SK-N-SH treated with all-trans-retinoic acid at 6 μM for 48 hours (cell line): ENCODE results near the gene STXBP5.

ENCODE experiments used
- ARNTL ChIP-seq: fragments of 450-650 bp; formaldehyde crosslinking; IDR thresholded peaks from 2 replicates; pipeline ENCODE4 v1.5.0; 2020; ENCODE audit warnings: low read depth, mild to moderate bottlenecking, moderate library complexity, borderline replicate concordance
- ESRRG ChIP-seq: fragments of 250-450 bp; sonication (Bioruptor Pico); IDR thresholded peaks from 2 replicates; pipeline ENCODE4 v1.6.1; 2021; ENCODE audit warnings: mild to moderate bottlenecking
- GLIS3 ChIP-seq: fragments of 250-450 bp; sonication (Bioruptor Pico); IDR thresholded peaks from 2 replicates; pipeline ENCODE4 v1.5.0; 2020; ENCODE audit warnings: mild to moderate bottlenecking, moderate library complexity
- ISL1 ChIP-seq: fragments of 250-450 bp; sonication (Bioruptor Pico); IDR thresholded peaks from 2 replicates; pipeline ENCODE4 v2.1.2; 2022; ENCODE audit warnings: mild to moderate bottlenecking, moderate library complexity
- SNAI2 ChIP-seq: fragments of 250-450 bp; sonication (Bioruptor Pico); IDR thresholded peaks from 2 replicates; pipeline ENCODE4 v1.5.0; 2020; ENCODE audit warnings: mild to moderate bottlenecking, moderate library complexity
- ZFP30 ChIP-seq: fragments of 450-650 bp; formaldehyde crosslinking; IDR thresholded peaks from 2 replicates; pipeline ENCODE4 v1.5.0; 2022; ENCODE audit warnings: mild to moderate bottlenecking, moderate library complexity
- ZNF70 ChIP-seq: fragments of 450-650 bp; formaldehyde crosslinking; IDR thresholded peaks from 2 replicates; pipeline ENCODE4 v1.5.0; 2020; ENCODE audit warnings: mild to moderate bottlenecking, moderate library complexity
- TF ChIP-seq, protein P1 (sequence below): fragments of 250-450 bp; sonication (Bioruptor Pico); IDR thresholded peaks from 2 replicates; pipeline ENCODE4 v1.5.1; 2021; ENCODE audit warnings: mild to moderate bottlenecking, moderate library complexity
- TF ChIP-seq, protein P2 (sequence below): fragments of 250-450 bp; sonication (Bioruptor Pico); IDR thresholded peaks from 2 replicates; pipeline ENCODE4 v1.8.0; 2020; ENCODE audit warnings: mild to moderate bottlenecking, moderate library complexity, borderline replicate concordance
- TF ChIP-seq, protein P3 (sequence below): fragments of 250-450 bp; sonication (Bioruptor Pico); IDR thresholded peaks from 2 replicates; pipeline ENCODE4 v1.5.0; 2020; ENCODE audit warnings: mild to moderate bottlenecking, moderate library complexity
- TF ChIP-seq, protein P4 (sequence below): fragments of 250-450 bp; sonication (Bioruptor Pico); IDR thresholded peaks from 2 replicates; pipeline ENCODE4 v1.8.0; 2021; ENCODE audit warnings: low read depth, mild to moderate bottlenecking, moderate library complexity, borderline replicate concordance

DNA sequence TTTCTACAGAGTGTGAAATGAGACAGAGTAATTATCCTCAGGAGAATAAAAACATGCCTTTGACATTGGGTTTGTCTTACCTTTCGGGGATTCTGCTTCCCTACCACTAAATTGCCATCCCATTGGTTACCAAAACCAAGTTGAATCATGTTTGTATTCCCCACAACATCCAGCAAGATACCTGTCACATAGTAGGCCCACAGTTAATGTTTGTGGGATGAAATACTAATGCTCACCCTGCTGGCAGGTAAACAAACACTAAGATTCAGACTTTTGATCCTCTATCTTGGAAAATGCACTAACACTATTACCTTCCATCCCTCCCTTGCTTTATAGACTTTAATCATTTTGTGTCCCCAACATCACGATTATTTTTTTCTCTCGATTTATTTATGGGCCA is 8.2 kb upstream of the STXBP5 start:
- TF ChIP-seq ESRRG (CRISPR knock-in tag) (no peak), ZFP30 (CRISPR knock-in tag) (no peak), GLIS3 (CRISPR knock-in tag) (no peak), SNAI2 (no peak), ARNTL (no peak), ISL1 (CRISPR knock-in tag) (no peak), ZNF70 (CRISPR knock-in tag) (no peak)
- TF ChIP-seq, protein P1, sequence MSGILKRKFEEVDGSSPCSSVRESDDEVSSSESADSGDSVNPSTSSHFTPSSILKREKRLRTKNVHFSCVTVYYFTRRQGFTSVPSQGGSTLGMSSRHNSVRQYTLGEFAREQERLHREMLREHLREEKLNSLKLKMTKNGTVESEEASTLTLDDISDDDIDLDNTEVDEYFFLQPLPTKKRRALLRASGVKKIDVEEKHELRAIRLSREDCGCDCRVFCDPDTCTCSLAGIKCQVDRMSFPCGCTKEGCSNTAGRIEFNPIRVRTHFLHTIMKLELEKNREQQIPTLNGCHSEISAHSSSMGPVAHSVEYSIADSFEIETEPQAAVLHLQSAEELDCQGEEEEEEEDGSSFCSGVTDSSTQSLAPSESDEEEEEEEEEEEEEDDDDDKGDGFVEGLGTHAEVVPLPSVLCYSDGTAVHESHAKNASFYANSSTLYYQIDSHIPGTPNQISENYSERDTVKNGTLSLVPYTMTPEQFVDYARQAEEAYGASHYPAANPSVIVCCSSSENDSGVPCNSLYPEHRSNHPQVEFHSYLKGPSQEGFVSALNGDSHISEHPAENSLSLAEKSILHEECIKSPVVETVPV (CRISPR knock-in tag): no peak
- TF ChIP-seq, protein P2, sequence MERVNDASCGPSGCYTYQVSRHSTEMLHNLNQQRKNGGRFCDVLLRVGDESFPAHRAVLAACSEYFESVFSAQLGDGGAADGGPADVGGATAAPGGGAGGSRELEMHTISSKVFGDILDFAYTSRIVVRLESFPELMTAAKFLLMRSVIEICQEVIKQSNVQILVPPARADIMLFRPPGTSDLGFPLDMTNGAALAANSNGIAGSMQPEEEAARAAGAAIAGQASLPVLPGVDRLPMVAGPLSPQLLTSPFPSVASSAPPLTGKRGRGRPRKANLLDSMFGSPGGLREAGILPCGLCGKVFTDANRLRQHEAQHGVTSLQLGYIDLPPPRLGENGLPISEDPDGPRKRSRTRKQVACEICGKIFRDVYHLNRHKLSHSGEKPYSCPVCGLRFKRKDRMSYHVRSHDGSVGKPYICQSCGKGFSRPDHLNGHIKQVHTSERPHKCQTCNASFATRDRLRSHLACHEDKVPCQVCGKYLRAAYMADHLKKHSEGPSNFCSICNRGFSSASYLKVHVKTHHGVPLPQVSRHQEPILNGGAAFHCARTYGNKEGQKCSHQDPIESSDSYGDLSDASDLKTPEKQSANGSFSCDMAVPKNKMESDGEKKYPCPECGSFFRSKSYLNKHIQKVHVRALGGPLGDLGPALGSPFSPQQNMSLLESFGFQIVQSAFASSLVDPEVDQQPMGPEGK: no peak
- TF ChIP-seq, protein P3, sequence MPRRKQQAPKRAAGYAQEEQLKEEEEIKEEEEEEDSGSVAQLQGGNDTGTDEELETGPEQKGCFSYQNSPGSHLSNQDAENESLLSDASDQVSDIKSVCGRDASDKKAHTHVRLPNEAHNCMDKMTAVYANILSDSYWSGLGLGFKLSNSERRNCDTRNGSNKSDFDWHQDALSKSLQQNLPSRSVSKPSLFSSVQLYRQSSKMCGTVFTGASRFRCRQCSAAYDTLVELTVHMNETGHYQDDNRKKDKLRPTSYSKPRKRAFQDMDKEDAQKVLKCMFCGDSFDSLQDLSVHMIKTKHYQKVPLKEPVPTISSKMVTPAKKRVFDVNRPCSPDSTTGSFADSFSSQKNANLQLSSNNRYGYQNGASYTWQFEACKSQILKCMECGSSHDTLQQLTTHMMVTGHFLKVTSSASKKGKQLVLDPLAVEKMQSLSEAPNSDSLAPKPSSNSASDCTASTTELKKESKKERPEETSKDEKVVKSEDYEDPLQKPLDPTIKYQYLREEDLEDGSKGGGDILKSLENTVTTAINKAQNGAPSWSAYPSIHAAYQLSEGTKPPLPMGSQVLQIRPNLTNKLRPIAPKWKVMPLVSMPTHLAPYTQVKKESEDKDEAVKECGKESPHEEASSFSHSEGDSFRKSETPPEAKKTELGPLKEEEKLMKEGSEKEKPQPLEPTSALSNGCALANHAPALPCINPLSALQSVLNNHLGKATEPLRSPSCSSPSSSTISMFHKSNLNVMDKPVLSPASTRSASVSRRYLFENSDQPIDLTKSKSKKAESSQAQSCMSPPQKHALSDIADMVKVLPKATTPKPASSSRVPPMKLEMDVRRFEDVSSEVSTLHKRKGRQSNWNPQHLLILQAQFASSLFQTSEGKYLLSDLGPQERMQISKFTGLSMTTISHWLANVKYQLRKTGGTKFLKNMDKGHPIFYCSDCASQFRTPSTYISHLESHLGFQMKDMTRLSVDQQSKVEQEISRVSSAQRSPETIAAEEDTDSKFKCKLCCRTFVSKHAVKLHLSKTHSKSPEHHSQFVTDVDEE (CRISPR knock-in tag): no peak
- TF ChIP-seq, protein P4, sequence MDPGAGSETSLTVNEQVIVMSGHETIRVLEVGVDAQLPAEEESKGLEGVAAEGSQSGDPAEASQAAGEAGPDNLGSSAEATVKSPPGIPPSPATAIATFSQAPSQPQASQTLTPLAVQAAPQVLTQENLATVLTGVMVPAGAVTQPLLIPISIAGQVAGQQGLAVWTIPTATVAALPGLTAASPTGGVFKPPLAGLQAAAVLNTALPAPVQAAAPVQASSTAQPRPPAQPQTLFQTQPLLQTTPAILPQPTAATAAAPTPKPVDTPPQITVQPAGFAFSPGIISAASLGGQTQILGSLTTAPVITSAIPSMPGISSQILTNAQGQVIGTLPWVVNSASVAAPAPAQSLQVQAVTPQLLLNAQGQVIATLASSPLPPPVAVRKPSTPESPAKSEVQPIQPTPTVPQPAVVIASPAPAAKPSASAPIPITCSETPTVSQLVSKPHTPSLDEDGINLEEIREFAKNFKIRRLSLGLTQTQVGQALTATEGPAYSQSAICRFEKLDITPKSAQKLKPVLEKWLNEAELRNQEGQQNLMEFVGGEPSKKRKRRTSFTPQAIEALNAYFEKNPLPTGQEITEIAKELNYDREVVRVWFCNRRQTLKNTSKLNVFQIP: no peak
